Stimulated activated CD4-positive, alpha-beta T cell treated with anti-CD3 and anti-CD28 coated beads, Interleukin-1b, Interleukin-23, amount 100 ng/mL, for 4 hours (primary cell): ENCODE data around the gene NEK3.
"Not testable (repeated sequence)": the region's sequence is repeated elsewhere in the genome, so short reads cannot be mapped to it uniquely, and the experiment has no call there.

Source experiments
- DNase-seq, 2 donors: peaks; one replicate each; pipeline ENCODE4 v3.0.0-alpha.2; 2020; ENCODE audit warnings: low read depth in 2 of 2

Gene NEK3

GRCh38 chr13:52125547-52125946, 33.9 kb downstream of the NEK3 start:
- DNase-seq = no peak

- no peak for DNase-seq
Measured at GRCh38 chr13:52118595-52118994, 40.8 kb downstream of the NEK3 start.

- DNase-seq = no peak
Measured at GRCh38 chr13:52118095-52118494, 41.3 kb downstream of the NEK3 start.

GRCh38 chr13:52112591-52112990, 46.8 kb downstream of the NEK3 start:
- DNase-seq = no peak

GRCh38 chr13:52109116-52109670, 50.2 kb downstream of the NEK3 start:
- no peak for DNase-seq

DNA sequence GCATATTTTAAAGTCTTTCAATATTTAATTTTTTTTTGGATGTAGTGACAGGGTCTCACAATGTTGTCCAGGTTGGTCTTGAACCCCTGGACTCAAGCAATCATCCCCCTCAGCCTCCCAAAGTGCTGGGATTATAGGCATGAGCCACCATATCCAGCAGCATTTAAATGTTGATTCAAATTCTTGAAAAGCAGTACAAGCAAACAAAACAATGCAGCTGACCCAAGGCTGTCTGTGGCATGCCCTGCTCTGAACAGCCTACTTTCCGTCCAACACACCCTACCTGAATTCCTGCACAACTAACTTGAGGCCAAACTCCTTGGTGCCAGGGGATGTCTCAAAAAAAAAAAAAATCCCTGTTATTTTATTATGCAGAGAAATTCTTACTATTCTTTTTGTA, 53.6 kb downstream of the NEK3 start:
- DNase-seq = no peak

- DNase-seq = no peak
Measured at GRCh38 chr13:52104624-52105023, 54.8 kb downstream of the NEK3 start.

GRCh38 chr13:52103386-52103785, 56.0 kb downstream of the NEK3 start:
- DNase-seq = no peak

DNA sequence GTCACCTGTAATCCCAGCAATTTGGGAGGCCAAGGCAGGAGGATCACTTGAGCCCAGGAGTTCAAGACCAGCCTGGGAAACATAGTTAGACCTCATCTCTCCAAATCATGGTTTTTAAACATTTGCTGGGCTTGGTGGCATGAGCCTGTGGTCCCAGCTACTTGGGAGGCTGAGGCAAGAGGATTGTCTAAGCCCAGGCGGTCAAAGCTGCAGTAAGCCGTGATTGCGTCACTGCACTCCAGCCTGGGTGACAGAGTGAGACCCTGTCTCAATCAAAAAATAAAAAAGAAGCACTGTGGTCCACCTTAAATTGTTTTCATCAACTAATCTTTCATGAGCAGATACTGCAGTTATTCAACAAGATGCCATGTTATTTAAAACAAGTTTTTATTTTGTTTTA, 57.0 kb downstream of the NEK3 start:
- not testable (repeated sequence) for DNase-seq

DNA sequence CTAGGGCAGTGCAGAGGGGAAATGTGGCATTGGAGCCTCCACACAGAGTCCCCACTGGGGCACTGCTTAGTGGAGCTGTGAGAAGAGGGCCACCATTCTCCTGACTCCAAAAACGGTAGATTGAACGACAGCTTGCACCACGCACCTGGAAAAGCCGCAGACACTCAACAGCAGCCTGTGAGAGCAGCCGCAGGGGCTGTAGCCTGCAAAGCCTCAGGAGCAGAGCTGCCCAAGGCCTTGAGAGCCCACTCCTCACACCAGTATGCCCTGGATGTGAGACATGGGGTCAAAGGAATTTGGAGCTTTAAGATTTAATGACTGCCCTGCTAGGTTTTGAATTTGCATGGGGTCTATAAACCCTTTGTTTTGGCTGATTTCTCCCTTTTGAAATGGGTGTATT, 62.2 kb downstream of the NEK3 start:
- no peak for DNase-seq

DNA sequence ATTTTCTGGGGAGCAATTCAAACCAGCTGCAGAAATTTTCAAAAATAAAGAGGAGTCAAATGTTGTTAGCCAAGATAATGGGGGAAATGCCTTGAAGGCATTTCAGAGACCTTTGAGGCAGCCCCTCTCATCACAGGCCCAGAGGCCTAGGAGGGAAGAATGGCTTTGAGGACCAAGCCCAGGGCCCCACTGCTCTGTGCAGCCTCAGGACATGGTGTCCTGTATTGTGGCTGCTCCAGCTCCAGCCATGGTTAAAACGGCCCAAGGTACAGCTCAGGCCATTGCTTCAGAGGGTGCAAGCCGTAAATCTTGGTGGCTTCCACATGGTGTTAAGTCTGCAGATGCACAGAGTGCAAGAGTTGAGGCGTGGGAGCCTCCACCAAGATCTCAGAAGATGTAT, 62.6 kb downstream of the NEK3 start:
- DNase-seq = no peak

DNA sequence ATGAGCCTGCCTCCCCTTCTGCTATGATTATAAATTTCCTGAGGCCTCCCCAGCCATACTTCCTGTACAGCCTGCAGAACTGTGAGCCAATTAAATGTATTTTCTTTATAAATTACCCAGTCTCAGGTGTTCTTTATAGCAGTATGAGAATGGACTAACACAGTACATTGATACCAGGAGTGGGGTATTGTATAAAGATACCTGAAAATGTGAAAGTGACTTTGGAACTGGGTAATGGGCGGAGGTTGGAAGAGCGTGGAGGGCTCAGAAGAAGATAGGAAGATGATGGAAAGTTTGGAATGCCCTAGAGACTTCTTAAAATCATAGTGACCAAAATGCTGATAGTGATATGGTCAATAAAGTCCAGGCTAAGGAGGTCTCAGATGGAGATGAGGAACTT, 63.3 kb downstream of the NEK3 start:
- no peak for DNase-seq

- no peak for DNase-seq
Measured at GRCh38 chr13:52092087-52092486, 67.3 kb downstream of the NEK3 start.

- no peak for DNase-seq
Measured at GRCh38 chr13:52091473-52091872, 67.9 kb downstream of the NEK3 start.

- DNase-seq = no peak
Measured at GRCh38 chr13:52085421-52085820, 74.0 kb downstream of the NEK3 start.

- DNase-seq = not testable (repeated sequence)
Measured at GRCh38 chr13:52084981-52085380, 74.4 kb downstream of the NEK3 start.
